ENCODE results near the gene ACLY. TPM values are rescaled to one million over a fixed set of nuclear protein-coding genes. Genes with fewer than 3 reads are reported as not detected.

ACLY gene
- total and polyA plus RNA-seq, 2 of the 13 experiments (the other 11 are each of a cell fraction or from before 2014, with no cell fraction given), result 111 to 218 TPM

DNA sequence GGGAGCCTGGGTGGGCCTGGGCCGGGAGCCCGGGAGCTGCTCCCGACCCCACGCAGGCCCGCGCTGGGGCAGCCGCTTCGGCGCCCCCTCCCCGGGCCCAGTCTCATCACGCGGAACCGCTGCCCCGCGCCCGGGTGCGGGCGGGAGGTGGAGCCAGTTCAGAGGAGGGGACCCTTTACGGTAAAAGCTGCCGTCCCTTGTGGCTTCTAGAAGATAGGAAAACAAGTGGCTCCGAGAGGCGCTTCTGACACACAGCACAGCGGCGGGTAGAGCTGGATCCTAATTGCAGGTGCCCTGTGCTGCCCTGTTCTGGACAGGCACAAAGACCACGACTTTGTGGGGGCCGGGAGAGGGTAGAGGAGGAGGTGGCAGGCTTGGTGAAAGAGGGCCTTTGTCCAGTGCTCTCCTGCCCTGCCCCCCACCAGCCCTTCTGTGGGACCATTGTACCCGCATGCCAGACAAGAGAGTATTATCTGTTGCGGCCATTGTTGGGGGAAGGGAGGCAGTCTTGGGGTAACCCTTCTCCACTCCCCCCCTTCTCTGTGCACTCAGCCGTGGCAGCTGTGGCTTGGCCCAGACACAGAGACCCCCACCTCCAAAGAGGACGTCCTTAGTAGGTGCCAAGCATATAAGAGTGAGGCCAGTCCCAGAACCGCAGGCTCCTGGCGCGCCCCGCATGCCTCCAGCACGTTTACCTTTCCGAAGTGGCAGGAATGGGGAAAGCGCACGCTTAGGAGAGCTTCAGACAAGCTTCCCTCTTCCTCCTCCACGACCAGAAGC is 48.6 kb upstream of the ACLY start:
- DNase-seq (ENCODE audit: low spot score) (peak; percentile 82), ATAC-seq (peak; percentile 25)
- TF ChIP-seq POGZ (CRISPR knock-in tag; IDR thresholded peaks at IDR 0.05) (0 out of 2 replicates have a peak, but pooled peaks have one; percentile 30), RBM22 (optimal IDR thresholded peaks at IDR 0.05; ENCODE audit: low read length) (peak; percentile 84), ZNF556 (CRISPR knock-in tag; IDR thresholded peaks at IDR 0.05; ENCODE audit: borderline replicate concordance) (no peak), ZNF232 (CRISPR knock-in tag; IDR thresholded peaks at IDR 0.05; ENCODE audit: borderline replicate concordance) (0 out of 2 replicates have a peak, but pooled peaks have one; percentile 30), SOX13 (IDR thresholded peaks at IDR 0.05) (no peak), SOX13 (CRISPR knock-in tag; conservative IDR thresholded peaks at IDR 0.05 in 1 of 2, IDR thresholded peaks at IDR 0.05 in 1 of 2) (peak in 1 of 2 experiments; percentile 90; a peak in 2 of 4 replicates), ZFP36 (IDR thresholded peaks at IDR 0.05; ENCODE audit: borderline replicate concordance, low read depth, low read length, partially characterized antibody) (peak; percentile 43), NR0B2 (CRISPR knock-in tag; IDR thresholded peaks at IDR 0.05) (0 out of 2 replicates have a peak, but pooled peaks have one; percentile 38), HHEX (CRISPR knock-in tag; IDR thresholded peaks at IDR 0.05) (no peak), ZMYM4 (CRISPR knock-in tag; IDR thresholded peaks at IDR 0.05) (peak; percentile 45; the same call in 1 of the 2 replicates), ZIK1 (CRISPR knock-in tag; IDR thresholded peaks at IDR 0.05; ENCODE audit: borderline replicate concordance, low read depth) (no peak), SNAI1 (CRISPR knock-in tag; IDR thresholded peaks at IDR 0.05; ENCODE audit: borderline replicate concordance) (0 out of 2 replicates have a peak, but pooled peaks have one; percentile 10), BRD4 (CRISPR knock-in tag; IDR thresholded peaks at IDR 0.05) (0 out of 2 replicates have a peak, but pooled peaks have one; percentile 4), ZNF589 (CRISPR knock-in tag; conservative IDR thresholded peaks at IDR 0.05) (0 out of 2 replicates have a peak, but pooled peaks have one; percentile 41), ZNF496 (CRISPR knock-in tag; IDR thresholded peaks at IDR 0.05; ENCODE audit: insufficient replicate concordance) (no peak), ZFP41 (CRISPR knock-in tag; IDR thresholded peaks at IDR 0.05; ENCODE audit: borderline replicate concordance) (peak; percentile 84; the same call in 1 of the 2 replicates), KDM2A (CRISPR knock-in tag; IDR thresholded peaks at IDR 0.05; ENCODE audit: borderline replicate concordance, low read depth) (peak; percentile 16; the same call in 1 of the 2 replicates), HNF4A (CRISPR knock-in tag; IDR thresholded peaks at IDR 0.05) (peak; percentile 25; the same call in 1 of the 2 replicates)
- TF ChIP-seq, protein P1, sequence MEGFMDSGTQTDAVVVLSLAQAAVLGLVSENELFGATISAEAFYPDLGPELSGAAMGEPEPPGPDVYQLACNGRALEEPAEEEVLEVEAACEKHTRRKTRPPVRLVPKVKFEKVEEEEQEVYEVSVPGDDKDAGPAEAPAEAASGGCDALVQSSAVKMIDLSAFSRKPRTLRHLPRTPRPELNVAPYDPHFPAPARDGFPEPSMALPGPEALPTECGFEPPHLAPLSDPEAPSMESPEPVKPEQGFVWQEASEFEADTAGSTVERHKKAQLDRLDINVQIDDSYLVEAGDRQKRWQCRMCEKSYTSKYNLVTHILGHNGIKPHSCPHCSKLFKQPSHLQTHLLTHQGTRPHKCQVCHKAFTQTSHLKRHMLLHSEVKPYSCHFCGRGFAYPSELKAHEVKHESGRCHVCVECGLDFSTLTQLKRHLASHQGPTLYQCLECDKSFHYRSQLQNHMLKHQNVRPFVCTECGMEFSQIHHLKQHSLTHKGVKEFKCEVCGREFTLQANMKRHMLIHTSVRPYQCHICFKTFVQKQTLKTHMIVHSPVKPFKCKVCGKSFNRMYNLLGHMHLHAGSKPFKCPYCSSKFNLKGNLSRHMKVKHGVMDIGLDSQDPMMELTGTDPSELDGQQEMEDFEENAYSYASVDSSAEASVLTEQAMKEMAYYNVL (CRISPR knock-in tag; IDR thresholded peaks at IDR 0.05; ENCODE audit: borderline replicate concordance), result 0 out of 2 replicates have a peak, but pooled peaks have one; percentile 28

More for the DNA sequence above, 48.6 kb upstream of the ACLY start:
- H3K27me3 ChIP-seq (ENCODE audit: control insufficient read depth in 1 of 2, insufficient read depth in 2 of 2, low read length in 2 of 2), result peaks cover 0 to 5% of the 10 kb centered on the region in 2 experiments; a peak in 2 of 5 replicates
- H3K79me2 ChIP-seq (ENCODE audit: insufficient read depth, low read length), result peaks cover 40% of the 10 kb centered on the region
- peak overlapping the region; percentile 90 for H3K4me2 ChIP-seq (ENCODE audit: low read depth, low read length)
- in situ Hi-C loops (cut with HindIII; ENCODE audit: extremely low pct_ligation_motif_present, low pct_unique_long_range_greater_than_20kb), result loop anchor here (5.0 kb wide), 1 partner anchor 50 kb away; the partner anchor contains the start of gene DNAJC7
- intact Hi-C loops (cut with micrococcal nuclease; ENCODE audit: unreplicated experiment), result no loop called here
- peaks cover 61% of the 10 kb centered on the region for H3K4me1 ChIP-seq (ENCODE audit: insufficient read depth, low read length)
- POLR2A ChIA-PET, result interaction anchor here (0.9 to 9.0 kb wide), 17 partner anchors 8 to 281 kb away, joined by 3 to 180 read pairs (median 5); partner anchors contain the start of genes DHX58, DNAJC7, KAT2A and KLHL11
- H3K27ac ChIP-seq (ENCODE audit: extremely low read length, insufficient read depth, low read length), result peak overlapping the region; percentile 83
- H3K36me3 ChIP-seq (replicated peaks in 1 of 2; ENCODE audit: control insufficient read depth in 1 of 2, insufficient read depth in 2 of 2, low read length in 2 of 2), result peaks cover 14 to 32% of the 10 kb centered on the region in 2 experiments
- peak overlapping the region; percentile 98 for H3K9ac ChIP-seq (ENCODE audit: insufficient read depth, low read depth, low read length)
- H3K9me3 ChIP-seq (ENCODE audit: low read length), result no peaks in the 10 kb centered on the region
- H4K20me1 ChIP-seq (ENCODE audit: insufficient read depth, low read length), result peaks cover 6% of the 10 kb centered on the region; the same call in 1 of the 2 replicates
- peak; percentile 21 for FAIRE-seq
- peak overlapping the region; percentile 92 to 96 (median 93) for H3K4me3 ChIP-seq (replicated peaks in 1 of 3; ENCODE audit: insufficient read depth in 1 of 3, low read depth in 2 of 3, low read length in 3 of 3)
- H2AFZ ChIP-seq (ENCODE audit: low read length), result no peak overlapping the region
- 33% methylated on average over 23 of the region's 39 CpGs for WGBS (ENCODE audit: low lambda C conversion rate)
- CTCF ChIA-PET (ENCODE audit: low intra/inter-chr PET ratio, low total read pairs), result no interaction called here
- BruUV-seq (replicated peaks), result TSS peak; percentile 53

All from HepG2 (cell line).